Peyer's patch (tissue), 4 donors: Measurements from ENCODE around the gene LSM10.

Experiments
- POLR2A ChIP-seq, 2 donors: fragments of 450-650 bp; IDR thresholded peaks; one replicate each; pipeline ENCODE4 v1.5.1; 2017; ENCODE audit warnings: antibody characterized with exemption in 2 of 2, mild to moderate bottlenecking in 2 of 2, moderate library complexity in 2 of 2
- TF ChIP-seq, protein P1 (sequence below), 6 experiments: fragments of 450-650 bp in 4 of 6; fragments of 200-600 bp in 2 of 6; sonication (generic) in 1 of 6; IDR thresholded peaks; one replicate each; pipeline ENCODE4 v1.5.1; 2017 to 2019; ENCODE audit warnings: antibody characterized with exemption in 6 of 6, mild to moderate bottlenecking in 3 of 6, moderate library complexity in 1 of 6

- TF ChIP-seq, protein P1, sequence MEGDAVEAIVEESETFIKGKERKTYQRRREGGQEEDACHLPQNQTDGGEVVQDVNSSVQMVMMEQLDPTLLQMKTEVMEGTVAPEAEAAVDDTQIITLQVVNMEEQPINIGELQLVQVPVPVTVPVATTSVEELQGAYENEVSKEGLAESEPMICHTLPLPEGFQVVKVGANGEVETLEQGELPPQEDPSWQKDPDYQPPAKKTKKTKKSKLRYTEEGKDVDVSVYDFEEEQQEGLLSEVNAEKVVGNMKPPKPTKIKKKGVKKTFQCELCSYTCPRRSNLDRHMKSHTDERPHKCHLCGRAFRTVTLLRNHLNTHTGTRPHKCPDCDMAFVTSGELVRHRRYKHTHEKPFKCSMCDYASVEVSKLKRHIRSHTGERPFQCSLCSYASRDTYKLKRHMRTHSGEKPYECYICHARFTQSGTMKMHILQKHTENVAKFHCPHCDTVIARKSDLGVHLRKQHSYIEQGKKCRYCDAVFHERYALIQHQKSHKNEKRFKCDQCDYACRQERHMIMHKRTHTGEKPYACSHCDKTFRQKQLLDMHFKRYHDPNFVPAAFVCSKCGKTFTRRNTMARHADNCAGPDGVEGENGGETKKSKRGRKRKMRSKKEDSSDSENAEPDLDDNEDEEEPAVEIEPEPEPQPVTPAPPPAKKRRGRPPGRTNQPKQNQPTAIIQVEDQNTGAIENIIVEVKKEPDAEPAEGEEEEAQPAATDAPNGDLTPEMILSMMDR (IDR thresholded peaks at IDR 0.05) = no peak
- no peak for TF ChIP-seq POLR2A (IDR thresholded peaks at IDR 0.05)
Measured at GRCh38 chr1:36344395-36344680, 53.4 kb downstream of the LSM10 start.
